ENCODE measurements around the gene SLC17A3. TPM values are rescaled to one million over a fixed set of nuclear protein-coding genes. Genes with fewer than 3 reads are reported as not detected.

SLC17A3 gene
- total RNA-seq, 1 donor from 2014 or later, result 1.2 TPM

- intact Hi-C loops (cut with micrococcal nuclease), result no loop called here
Observed at GRCh38 chr6:25844518-25844917, 29.5 kb downstream of the SLC17A3 start.

- intact Hi-C loops (cut with micrococcal nuclease), result no loop called here
Observed at GRCh38 chr6:25842526-25842925, 31.5 kb downstream of the SLC17A3 start.

- intact Hi-C loops (cut with micrococcal nuclease), result no loop called here
Observed at GRCh38 chr6:25835442-25836283, 38.4 kb downstream of the SLC17A3 start.

- intact Hi-C loops (cut with micrococcal nuclease), result no loop called here
Observed at GRCh38 chr6:25834950-25835349, 39.1 kb downstream of the SLC17A3 start.

- intact Hi-C loops (cut with micrococcal nuclease), result no loop called here
Observed at GRCh38 chr6:25833136-25833535, 40.9 kb downstream of the SLC17A3 start.

GRCh38 chr6:25832670-25833069 is 41.4 kb downstream of the SLC17A3 start:
- intact Hi-C loops (cut with micrococcal nuclease), result no loop called here

- intact Hi-C loops (cut with micrococcal nuclease), result no loop called here
Observed at GRCh38 chr6:25832307-25832662, 41.8 kb downstream of the SLC17A3 start.

- intact Hi-C loops (cut with micrococcal nuclease), result no loop called here
Observed at GRCh38 chr6:25831532-25832306, 42.3 kb downstream of the SLC17A3 start, which contains the start of gene SLC17A1. Gene SLC17A1, minus strand, starts transcription at chr6:25832052. Its CDS starts 1,495 bp downstream, at chr6:25830557.

- intact Hi-C loops (cut with micrococcal nuclease), result no loop called here
Observed at GRCh38 chr6:25830458-25830857, 43.6 kb downstream of the SLC17A3 start.

- intact Hi-C loops (cut with micrococcal nuclease), result no loop called here
Observed at GRCh38 chr6:25829375-25829774, 44.7 kb downstream of the SLC17A3 start.

GRCh38 chr6:25821341-25821740 is 52.7 kb downstream of the SLC17A3 start:
- intact Hi-C loops (cut with micrococcal nuclease), result no loop called here

GRCh38 chr6:25816252-25816651 is 57.8 kb downstream of the SLC17A3 start:
- intact Hi-C loops (cut with micrococcal nuclease), result no loop called here

- intact Hi-C loops (cut with micrococcal nuclease), result no loop called here
Observed at GRCh38 chr6:25815194-25815593, 58.8 kb downstream of the SLC17A3 start.

GRCh38 chr6:25804804-25805203 is 69.2 kb downstream of the SLC17A3 start:
- intact Hi-C loops (cut with micrococcal nuclease), result no loop called here

GRCh38 chr6:25801436-25801835 is 72.6 kb downstream of the SLC17A3 start:
- intact Hi-C loops (cut with micrococcal nuclease), result no loop called here

Other genes starting within 250 kb of the SLC17A3 start
- not detected in 2 replicates for gene SCGN, start 222.0 kb downstream of the SLC17A3 start, total RNA-seq
- gene SLC17A4, start 119.5 kb downstream of the SLC17A3 start, total RNA-seq, result not detected in 2 replicates
- gene SLC17A1, start 42.2 kb downstream of the SLC17A3 start, total RNA-seq, result not detected in 2 replicates
- gene SLC17A2, start 56.4 kb upstream of the SLC17A3 start, total RNA-seq, result not detected in 2 replicates
- 24.9 and 25.2 TPM in 2 replicates for gene TRIM38, start 88.6 kb upstream of the SLC17A3 start, total RNA-seq
- gene HFE, start 213.2 kb upstream of the SLC17A3 start, total RNA-seq, result 0.91 and 1.0 TPM in 2 replicates